GM12873 (cell line): ENCODE results near the gene WNT4.

Experiments used
- TF ChIP-seq, protein P1 (sequence below): IDR thresholded peaks from 2 replicates; pipeline ENCODE4 v1.5.1; 2012; ENCODE audit warnings: low read depth, mild to moderate bottlenecking, moderate library complexity, low read length, control low read depth; ENCODE audit not compliant: insufficient read depth; ENCODE audit errors: missing control alignments

Gene WNT4

DNA sequence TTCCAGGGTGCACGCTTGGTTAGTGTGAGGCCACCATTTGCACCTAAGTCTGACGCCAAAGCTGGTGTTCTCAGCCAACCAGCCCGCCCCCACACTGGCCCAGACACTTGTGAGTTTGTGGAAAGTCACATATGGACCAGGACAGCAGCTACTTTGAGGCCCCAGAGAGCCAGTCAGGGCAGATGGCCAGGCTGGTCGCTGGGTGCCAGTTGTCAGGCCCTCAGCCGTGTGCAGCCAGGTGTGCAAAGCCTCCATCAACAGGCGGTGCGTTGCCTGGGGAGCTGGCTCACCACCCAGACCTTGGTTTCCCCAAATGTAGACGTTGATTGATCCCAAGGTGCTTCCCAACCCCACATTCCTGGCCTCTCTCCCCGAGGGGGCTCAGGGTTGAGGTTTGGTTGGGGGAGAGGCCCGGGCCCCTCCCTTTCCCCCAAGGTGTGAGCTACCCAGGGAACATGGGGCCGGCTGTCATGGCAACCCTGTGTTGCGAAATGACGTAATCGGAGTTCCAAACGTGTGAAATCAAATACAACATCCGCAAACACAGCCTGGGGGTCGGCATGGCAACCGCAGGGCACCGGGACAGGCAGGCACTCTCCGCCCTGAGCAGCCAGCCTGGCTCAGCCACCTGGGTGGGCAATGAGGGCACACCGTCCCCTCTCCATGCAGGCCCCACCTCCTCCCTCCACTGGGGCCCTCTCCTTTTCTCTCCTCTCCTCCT is 42.2 kb upstream of the WNT4 start:
- TF ChIP-seq, protein P1, sequence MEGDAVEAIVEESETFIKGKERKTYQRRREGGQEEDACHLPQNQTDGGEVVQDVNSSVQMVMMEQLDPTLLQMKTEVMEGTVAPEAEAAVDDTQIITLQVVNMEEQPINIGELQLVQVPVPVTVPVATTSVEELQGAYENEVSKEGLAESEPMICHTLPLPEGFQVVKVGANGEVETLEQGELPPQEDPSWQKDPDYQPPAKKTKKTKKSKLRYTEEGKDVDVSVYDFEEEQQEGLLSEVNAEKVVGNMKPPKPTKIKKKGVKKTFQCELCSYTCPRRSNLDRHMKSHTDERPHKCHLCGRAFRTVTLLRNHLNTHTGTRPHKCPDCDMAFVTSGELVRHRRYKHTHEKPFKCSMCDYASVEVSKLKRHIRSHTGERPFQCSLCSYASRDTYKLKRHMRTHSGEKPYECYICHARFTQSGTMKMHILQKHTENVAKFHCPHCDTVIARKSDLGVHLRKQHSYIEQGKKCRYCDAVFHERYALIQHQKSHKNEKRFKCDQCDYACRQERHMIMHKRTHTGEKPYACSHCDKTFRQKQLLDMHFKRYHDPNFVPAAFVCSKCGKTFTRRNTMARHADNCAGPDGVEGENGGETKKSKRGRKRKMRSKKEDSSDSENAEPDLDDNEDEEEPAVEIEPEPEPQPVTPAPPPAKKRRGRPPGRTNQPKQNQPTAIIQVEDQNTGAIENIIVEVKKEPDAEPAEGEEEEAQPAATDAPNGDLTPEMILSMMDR: no peak

DNA sequence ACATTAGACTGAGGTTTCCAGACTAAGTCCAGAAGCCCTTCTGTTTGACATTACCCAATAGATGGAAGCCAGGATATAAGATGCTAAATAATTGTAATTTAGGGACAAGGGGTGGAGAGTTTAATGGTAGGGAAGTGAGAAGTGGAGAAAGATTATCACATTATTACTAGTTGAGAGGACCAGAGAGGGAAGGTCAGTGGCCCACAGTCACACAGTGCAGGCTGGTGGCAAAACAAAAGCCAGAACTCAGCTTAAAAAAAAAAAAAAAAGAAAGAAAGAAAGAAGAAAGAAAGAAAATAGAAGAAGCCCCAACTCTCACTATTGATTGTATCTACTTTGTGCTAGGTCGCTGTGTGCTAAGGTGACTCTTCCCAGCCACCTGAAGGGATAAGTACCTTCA is 41.6 kb upstream of the WNT4 start:
- TF ChIP-seq, protein P1: no peak

DNA sequence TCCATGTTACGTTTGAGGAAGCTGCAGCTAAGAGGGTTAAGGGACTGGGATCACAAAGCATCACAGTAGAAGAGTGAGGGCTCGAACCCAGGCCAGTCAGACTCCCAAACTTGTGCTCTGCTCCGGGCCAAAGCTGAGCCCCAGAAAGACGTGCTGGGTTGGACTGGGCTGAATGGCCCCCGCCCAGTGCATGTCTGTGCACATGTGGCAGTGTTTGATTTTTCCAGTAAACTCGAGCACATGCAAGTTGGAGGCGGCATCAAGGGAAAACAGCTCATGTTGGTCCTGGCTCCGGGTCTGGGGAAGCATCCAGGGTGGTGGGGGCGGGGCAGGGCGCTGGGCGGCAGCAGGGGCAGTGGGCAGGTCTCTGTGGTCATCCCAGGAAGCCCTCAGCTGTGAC is 39.8 kb upstream of the WNT4 start:
- TF ChIP-seq, protein P1: no peak

DNA sequence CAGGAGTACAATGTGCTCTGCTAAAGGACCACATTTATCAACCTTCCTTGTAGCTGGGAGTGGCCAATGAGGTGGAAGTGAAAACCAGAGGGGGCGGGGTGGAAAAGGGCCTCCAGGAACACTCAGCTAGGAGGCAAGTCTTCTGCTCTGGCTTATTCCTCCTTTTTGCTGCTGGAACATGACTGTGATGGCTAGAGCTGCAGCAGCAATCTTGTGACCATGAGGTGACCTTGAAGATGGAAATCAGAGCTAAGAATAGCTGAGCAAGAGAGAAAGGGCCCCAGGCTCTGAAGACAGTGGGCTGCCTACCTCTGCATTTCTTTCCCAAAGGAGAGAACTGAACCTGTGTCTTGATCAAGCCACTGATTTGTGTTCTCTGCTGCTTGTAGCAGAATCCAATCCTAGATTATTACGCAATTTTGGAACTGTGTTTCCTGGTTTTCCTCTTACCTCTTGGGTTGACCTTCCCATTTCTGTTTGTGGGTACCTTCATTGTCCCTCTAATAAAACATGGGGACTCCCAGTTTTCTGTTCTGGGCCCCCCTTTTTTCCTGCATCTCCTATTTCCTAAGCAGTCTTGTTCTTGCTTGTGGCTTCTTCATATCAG is 36.4 kb upstream of the WNT4 start:
- TF ChIP-seq, protein P1: no peak

DNA sequence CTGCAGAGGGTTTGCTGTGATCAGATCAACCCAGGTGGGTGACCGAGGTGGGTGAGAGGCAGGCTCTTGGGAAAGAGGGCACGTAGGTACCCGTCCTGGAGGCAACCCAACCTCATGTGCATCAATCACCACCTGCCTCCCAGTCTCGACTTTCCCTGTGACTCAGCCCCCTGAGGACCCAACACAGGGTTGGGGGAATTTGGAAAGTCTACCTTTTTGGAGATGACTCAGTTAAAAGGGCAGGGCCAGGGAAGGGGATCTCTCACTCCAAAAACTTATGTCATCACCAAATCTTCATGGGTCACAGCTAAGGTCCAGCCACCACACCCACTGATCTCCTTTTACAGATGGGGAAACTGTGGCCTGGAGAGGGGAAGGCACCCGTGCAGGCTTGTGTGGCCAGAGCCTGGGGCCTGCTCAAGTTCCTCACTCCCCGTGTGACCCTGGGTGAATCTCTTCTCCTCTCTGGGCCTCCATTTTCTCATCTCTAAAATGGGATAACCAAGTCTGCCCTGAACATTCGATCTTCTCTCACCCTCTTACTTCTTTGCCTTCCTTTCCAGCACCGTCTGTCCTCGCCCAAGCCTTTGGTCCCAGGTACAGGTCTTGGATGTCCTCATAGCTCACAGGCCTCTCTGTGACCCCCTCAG is 34.6 kb upstream of the WNT4 start:
- TF ChIP-seq, protein P1: no peak

DNA sequence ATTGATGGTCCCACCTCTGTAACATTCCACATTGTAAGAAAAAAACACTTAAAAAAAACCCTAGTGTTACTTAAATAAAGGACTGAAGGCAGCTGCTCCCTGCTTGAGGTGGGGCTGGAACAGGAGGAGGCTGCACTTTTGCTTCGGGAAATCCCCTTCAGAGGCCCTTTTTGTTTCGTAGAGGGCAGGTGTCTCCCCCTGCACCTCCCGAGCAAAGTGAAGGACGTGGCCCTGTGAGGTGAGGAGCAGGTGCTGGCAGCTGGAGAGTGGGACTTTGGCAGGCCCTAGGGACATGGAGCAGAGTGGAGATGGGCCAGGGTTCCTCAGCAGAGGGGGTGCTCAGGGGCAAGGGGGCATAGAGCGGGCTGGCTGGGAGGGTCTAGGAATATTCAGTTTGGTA is 33.4 kb upstream of the WNT4 start:
- TF ChIP-seq, protein P1: no peak

DNA sequence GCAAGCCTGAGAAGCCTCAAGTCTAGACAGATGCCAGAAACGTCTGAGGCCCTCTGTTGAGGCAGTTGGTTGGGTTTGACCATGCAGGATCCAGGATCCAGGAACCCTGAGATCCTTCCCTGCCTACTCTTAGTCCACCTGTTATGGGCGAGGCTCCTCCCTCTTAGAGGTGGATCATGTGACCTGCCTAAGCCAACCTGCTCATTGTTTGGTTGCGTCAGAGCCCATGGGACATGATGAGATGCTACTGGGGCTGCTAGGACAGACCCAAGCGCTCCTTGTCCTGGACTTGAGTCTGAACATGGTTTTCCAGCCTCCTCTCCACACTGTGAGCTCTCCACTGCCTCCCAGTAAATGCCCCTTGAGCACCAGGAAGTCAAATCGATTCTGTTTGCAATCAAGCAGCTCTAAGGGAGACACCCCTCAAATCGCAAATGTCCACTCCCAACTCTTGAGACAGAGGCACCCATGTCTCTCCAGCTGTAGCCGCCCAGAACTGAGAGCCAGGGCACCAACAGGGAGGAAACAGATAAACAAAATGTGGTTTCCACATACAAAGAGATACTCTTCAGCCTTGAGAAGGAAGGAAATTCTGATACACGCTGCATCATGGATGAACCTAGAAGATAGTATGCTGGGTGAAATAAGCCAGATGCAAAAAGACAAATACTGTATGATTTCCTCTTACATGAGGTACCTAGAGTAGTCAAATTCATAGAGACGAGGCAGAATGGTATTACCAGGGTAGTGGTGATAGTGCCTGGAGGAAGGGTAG is 31.7 kb upstream of the WNT4 start:
- TF ChIP-seq, protein P1: no peak
